ENCODE measurements around the gene ARHGEF3. TPM values are rescaled to one million over a fixed set of nuclear protein-coding genes. Genes with fewer than 3 reads are reported as not detected.

ARHGEF3 gene
- total and polyA plus RNA-seq, 9 donors = 23.5 to 48.2 (median 39.5) TPM

DNA sequence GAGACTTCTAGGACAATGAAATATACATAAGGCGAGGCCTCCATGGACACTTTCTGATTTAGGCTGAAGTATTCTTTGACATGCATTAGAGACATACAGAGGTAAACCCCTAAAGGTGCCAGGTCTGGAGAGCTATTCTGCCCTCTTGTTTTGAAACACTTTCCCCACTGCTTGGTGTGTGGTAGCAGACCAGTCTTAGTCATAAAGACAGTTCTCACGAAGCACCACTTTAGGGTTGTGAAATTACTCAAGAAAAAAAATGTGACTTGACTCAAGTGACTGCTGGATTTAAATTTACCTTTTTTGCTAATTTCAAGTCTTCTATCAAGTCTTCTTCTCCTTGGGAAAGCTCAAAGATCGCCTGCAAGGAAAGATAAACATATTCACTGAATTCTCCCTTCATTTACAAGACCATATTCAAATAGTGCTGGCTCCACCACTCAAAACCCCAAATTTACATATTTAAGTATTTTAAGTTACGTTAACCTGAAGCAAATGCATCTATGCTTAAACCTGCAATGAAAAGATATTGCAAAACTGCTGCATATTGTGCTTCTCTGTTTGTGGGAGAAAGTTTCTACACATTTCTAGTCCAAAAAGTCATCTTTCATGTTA lies 48.4 kb downstream of the ARHGEF3 start:
- Histone ChIP-seq H3K27me3 (no peaks in the 10 kb centered on the region), H3K9me3 (no peaks in the 10 kb centered on the region), H3K4me3 (no peak overlapping the region), H3K27ac (no peak overlapping the region), H3K36me3 (no peaks in the 10 kb centered on the region), H3K4me1 (ENCODE audit: insufficient read depth) (peaks cover 13% of the 10 kb centered on the region)
- TF ChIP-seq, protein P1, sequence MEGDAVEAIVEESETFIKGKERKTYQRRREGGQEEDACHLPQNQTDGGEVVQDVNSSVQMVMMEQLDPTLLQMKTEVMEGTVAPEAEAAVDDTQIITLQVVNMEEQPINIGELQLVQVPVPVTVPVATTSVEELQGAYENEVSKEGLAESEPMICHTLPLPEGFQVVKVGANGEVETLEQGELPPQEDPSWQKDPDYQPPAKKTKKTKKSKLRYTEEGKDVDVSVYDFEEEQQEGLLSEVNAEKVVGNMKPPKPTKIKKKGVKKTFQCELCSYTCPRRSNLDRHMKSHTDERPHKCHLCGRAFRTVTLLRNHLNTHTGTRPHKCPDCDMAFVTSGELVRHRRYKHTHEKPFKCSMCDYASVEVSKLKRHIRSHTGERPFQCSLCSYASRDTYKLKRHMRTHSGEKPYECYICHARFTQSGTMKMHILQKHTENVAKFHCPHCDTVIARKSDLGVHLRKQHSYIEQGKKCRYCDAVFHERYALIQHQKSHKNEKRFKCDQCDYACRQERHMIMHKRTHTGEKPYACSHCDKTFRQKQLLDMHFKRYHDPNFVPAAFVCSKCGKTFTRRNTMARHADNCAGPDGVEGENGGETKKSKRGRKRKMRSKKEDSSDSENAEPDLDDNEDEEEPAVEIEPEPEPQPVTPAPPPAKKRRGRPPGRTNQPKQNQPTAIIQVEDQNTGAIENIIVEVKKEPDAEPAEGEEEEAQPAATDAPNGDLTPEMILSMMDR (IDR thresholded peaks at IDR 0.05) = no peak
- TF ChIP-seq EP300 (IDR thresholded peaks at IDR 0.05) (no peak), POLR2A (IDR thresholded peaks at IDR 0.05) (no peak)
- no peak for DNase-seq
- 72 to 95% (median 84%) methylated on average over 4 of the region's 4 CpGs for WGBS, 3 donors
- intact Hi-C loops (cut with DNase I) = no loop called here

DNA sequence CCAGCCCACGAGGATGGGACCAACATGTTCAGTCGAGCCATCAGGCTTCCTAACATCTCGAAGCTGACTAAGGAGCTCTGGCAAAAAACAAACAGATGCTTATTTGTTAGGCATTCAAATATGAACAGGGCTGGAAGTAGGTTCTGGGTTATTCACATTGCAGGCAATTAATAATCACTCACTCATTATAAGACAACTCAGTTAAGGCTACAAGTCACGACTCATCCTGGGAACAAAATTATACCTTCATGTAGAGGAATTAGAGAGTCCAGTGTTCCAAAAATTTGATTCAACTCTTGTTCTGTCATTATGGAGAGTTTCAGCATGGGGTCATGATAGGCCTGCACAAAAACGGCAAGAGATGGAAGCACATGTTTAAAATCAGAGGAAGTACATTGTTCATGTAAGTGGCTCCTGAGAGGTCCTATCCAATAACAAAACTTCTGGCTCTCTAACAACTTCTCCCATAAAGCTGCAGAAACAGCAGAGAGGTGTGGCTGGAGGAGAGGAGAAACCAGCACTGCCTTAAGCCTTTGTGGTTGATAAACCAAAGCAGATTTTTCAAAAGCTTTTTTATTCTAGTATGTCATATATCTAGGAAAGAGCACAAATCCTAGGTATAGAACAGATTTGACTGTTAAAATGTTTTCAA lies 50.6 kb downstream of the ARHGEF3 start:
- no peak for DNase-seq
- no peaks in the 10 kb centered on the region for H3K36me3 ChIP-seq
- intact Hi-C loops (cut with DNase I) = no loop called here
- H3K27me3 ChIP-seq = no peaks in the 10 kb centered on the region
- H3K4me3 ChIP-seq = no peak overlapping the region
- 80 to 84% (median 83%) methylated on average over 5 of the region's 5 CpGs for WGBS, 3 donors
- H3K27ac ChIP-seq = no peak overlapping the region
- H3K9me3 ChIP-seq = no peaks in the 10 kb centered on the region
- H3K4me1 ChIP-seq (ENCODE audit: insufficient read depth) = peaks cover 13% of the 10 kb centered on the region
- TF ChIP-seq, protein P1 (IDR thresholded peaks at IDR 0.05) = no peak
- TF ChIP-seq POLR2A (IDR thresholded peaks at IDR 0.05) = no peak
- no peak for TF ChIP-seq EP300 (IDR thresholded peaks at IDR 0.05)

DNA sequence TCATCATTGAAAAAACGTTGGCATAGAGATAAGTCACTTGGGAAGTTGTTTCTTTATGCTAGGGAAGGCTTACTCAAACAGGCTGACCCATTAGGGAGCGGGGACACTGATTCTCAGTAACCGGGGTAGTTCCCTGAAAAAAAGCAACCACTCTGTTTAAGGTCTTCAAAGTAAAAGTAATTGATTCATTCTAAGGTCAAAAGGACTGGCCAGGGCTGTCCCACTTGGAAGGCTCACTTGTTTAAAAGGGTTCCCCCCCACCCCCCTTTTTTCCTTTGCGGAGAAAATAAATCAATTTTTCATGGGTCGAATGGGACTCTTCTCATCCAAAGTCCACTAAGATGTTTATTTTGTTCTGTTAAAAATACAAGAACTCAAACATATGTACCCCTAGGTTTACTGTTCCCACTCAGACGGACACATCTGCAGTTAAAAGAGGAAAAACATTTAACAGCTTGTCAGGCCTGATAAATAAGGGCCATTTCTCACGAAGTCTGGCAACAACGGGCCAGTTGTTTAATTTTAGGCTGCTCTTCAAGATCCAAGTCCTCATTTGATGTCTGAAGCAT lies 53.0 kb downstream of the ARHGEF3 start:
- intact Hi-C loops (cut with DNase I) = no loop called here
- WGBS, 3 donors = 46 to 53% (median 49%) methylated on average over 8 of the region's 8 CpGs
- TF ChIP-seq, protein P1 (IDR thresholded peaks at IDR 0.05) = no peak
- no peak for TF ChIP-seq POLR2A (IDR thresholded peaks at IDR 0.05)
- no peak for TF ChIP-seq EP300 (IDR thresholded peaks at IDR 0.05)
- H3K27me3 ChIP-seq = no peaks in the 10 kb centered on the region
- no peak for DNase-seq
- no peak overlapping the region for H3K4me3 ChIP-seq
- H3K36me3 ChIP-seq = no peaks in the 10 kb centered on the region
- H3K4me1 ChIP-seq (ENCODE audit: insufficient read depth) = peaks cover 1% of the 10 kb centered on the region
- H3K9me3 ChIP-seq = no peaks in the 10 kb centered on the region
- H3K27ac ChIP-seq = no peak overlapping the region

DNA sequence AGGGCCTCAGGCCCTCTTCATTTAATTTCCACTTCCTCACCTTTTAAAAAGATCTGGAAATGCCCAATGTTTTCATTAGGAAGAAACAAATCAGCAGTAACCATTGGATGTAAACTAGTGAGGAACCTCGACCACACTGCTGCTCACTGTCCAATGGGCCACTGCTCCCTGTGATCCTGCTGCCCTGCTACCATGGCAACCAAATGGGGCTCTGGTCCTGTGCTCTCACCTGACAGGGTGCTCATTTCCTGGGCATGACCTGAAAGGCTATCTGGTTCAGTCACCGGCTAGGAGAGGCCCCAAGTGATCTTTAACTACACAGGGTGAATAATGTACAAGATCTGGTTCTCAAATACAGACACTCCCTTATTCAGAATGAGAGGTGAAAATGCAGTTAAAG lies 54.6 kb downstream of the ARHGEF3 start:
- WGBS, 3 donors = 93 to 97% (median 95%) methylated on average over 2 of the region's 2 CpGs

More for the DNA sequence above, 54.6 kb downstream of the ARHGEF3 start:
- H3K4me1 ChIP-seq (ENCODE audit: insufficient read depth) = peaks cover 3% of the 10 kb centered on the region
- no peak overlapping the region for H3K4me3 ChIP-seq
- intact Hi-C loops (cut with DNase I) = no loop called here
- no peak overlapping the region for H3K27ac ChIP-seq
- no peaks in the 10 kb centered on the region for H3K27me3 ChIP-seq
- TF ChIP-seq EP300 (IDR thresholded peaks at IDR 0.05) (no peak), POLR2A (IDR thresholded peaks at IDR 0.05) (no peak)
- TF ChIP-seq, protein P1 (IDR thresholded peaks at IDR 0.05) = no peak
- no peak for DNase-seq
- H3K9me3 ChIP-seq = no peaks in the 10 kb centered on the region
- H3K36me3 ChIP-seq = no peaks in the 10 kb centered on the region

Measured in ovary (tissue), 9 donors.